ENCODE results near the gene TMUB1. TPM values are rescaled to one million over a fixed set of nuclear protein-coding genes. Genes with fewer than 3 reads are reported as not detected.

Gene TMUB1
- total and polyA plus RNA-seq, 7 experiments from 2014 or later, result 36.0 to 61.2 (median 42.2) TPM

- Mint-ChIP-seq H3K4me3 (peak overlapping the region; percentile 60 to 97 (median 88)), H3K9me3 (peaks cover 0 to 3% (median 0%) of the 10 kb centered on the region in 11 donors), H3K27me3 (peaks cover 0 to 14% (median 0%) of the 10 kb centered on the region in 5 donors), H3K4me1 (peaks cover 21 to 55% (median 41%) of the 10 kb centered on the region in 7 donors), H3K36me3 (peaks cover 0 to 10% (median 0%) of the 10 kb centered on the region in 5 donors), H3K27ac (peak overlapping the region in 8 of 9 donors; percentile 28 to 92 (median 79))
- POLR2A ChIA-PET, result interaction anchor here (1.0 to 1.6 kb wide), 4 partner anchors 19 to 63 kb away, joined by 3 to 10 read pairs (median 4); partner anchors contain the start of genes ABCB8 and SLC4A2
- CTCF ChIA-PET, result no interaction called here
- H3K4me1 ChIP-seq (ENCODE audit: control insufficient read depth in 2 of 2, insufficient read depth in 2 of 2, low read length in 2 of 2), result peaks cover 44 to 47% of the 10 kb centered on the region in 2 donors
- ATAC-seq, result no peak
- H3K27me3 ChIP-seq (ENCODE audit: control insufficient read depth in 2 of 2, insufficient read depth in 2 of 2, low read length in 2 of 2), result no peaks in the 10 kb centered on the region
- H3K4me3 ChIP-seq (ENCODE audit: low read length), result peak overlapping the region; percentile 86
- intact Hi-C loops (cut with micrococcal nuclease), result loop anchor here (2.0 to 10.0 kb wide), 12 partner anchors 259 to 1937 kb away; partner anchors contain the start of genes RHEB (in 2 of the 2), KMT2C (in 1 of the 2), NUB1 (in 1 of the 2) and ZNF398 (in 1 of the 2)
- H3K9me3 ChIP-seq (ENCODE audit: control insufficient read depth in 2 of 3, low read length in 3 of 3), result no peaks in the 10 kb centered on the region
- H3K36me3 ChIP-seq (ENCODE audit: control insufficient read depth in 2 of 3, insufficient read depth in 3 of 3, low read length in 3 of 3), result peaks cover 0 to 19% (median 0%) of the 10 kb centered on the region in 3 experiments
- DNase-seq, result no peak
- H3K27ac ChIP-seq (ENCODE audit: low read depth, low read length), result peak overlapping the region; percentile 93
Measured at GRCh38 chr7:151081170-151082101, 1.9 kb downstream of the TMUB1 start.

DNA sequence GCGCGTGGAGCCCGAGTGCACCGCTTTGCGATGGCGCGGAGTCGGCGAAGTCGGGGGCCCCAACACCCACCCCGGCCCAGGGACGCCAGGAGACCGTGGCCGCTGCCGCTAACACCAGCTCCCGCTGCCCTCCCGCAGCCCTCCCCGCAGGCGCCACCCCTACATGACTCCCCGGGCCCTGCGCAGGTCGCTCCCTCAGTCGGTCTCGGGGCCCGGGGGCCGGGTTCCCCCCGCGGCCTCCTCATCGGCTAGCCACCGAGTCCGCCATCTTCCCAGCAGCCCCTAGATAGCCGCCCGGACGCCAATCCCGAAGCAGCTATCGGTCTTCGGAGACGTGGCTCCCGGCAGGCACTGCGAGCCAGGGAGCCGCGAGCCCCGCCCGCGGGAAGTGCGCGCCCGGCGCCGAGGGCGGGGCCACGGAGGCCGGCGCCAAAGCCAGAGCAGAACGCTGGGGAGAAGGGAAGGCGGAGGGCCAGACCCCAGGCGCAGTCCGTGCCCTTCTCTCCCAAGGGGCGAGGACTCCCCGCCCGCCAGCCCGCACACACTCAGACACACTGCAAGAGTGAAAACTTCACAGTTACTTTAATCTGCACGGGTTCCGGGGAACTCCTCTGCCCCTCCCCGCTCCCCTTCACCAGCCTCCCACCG lies 2.6 kb downstream of the TMUB1 start, which contains the start of gene FASTK:
Gene FASTK (minus strand): TSS at position 288 of the 648 bp plus-strand sequence. CDS start 43 bp downstream, at position 245.
- ChIA-PET CTCF (no interaction called here), POLR2A (interaction anchor here (1.0 to 1.6 kb wide), 4 partner anchors 18 to 62 kb away, joined by 3 to 10 read pairs (median 4); partner anchors contain the start of genes ABCB8 and SLC4A2)

DNA sequence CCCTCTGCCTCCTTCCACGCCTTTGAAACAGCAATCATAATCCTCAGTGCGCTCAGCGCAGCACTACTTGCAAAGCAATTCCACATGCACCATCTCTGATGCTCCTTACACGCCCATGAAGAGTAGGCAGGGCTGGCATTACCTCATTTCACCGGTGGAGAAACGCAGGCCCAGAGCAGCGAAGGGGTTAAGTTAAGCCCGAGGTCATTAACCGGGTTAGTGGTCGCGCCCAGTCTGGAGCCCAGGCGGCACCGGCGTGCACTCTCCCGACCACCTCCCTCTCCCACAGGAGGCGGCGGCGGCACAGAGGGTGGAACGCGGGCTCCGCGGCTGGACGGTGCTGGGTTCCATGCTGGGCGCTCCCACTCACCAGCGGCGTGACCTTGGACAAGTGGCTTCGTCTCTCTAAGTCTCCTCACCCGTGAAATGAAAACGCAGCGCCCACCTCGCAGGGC lies 3.2 kb downstream of the TMUB1 start:
- H3K27me3 Mint-ChIP-seq, result peaks cover 0 to 6% (median 0%) of the 10 kb centered on the region in 5 donors

More for the DNA sequence above, 2.6 kb downstream of the TMUB1 start, which contains the start of gene FASTK:
- ATAC-seq (peak; percentile 85), DNase-seq (peak; percentile 79 to 89 (median 87))
- peaks cover 0 to 11% (median 0%) of the 10 kb centered on the region in 5 donors for H3K36me3 Mint-ChIP-seq
- H3K9me3 ChIP-seq (ENCODE audit: control insufficient read depth in 2 of 3, low read length in 3 of 3), result no peaks in the 10 kb centered on the region
- H3K4me1 Mint-ChIP-seq, result peaks cover 21 to 52% (median 39%) of the 10 kb centered on the region in 7 donors
- no peaks in the 10 kb centered on the region for H3K27me3 ChIP-seq (ENCODE audit: control insufficient read depth in 2 of 2, insufficient read depth in 2 of 2, low read length in 2 of 2)
- intact Hi-C loops (cut with micrococcal nuclease), result loop anchor here (1.0 to 10.0 kb wide), 18 partner anchors 22 to 1936 kb away; partner anchors contain the start of genes ABCB8 (in 2 of the 2), RHEB (in 2 of the 2), ABCF2 (in 1 of the 2) and KMT2C (in 1 of the 2)
- peak within 1 kb of the TSS; percentile 86 for H3K4me3 ChIP-seq (ENCODE audit: low read length)
- peaks cover 41 to 44% of the 10 kb centered on the region in 2 donors for H3K4me1 ChIP-seq (ENCODE audit: control insufficient read depth in 2 of 2, insufficient read depth in 2 of 2, low read length in 2 of 2)
- peaks cover 0 to 12% (median 0%) of the 10 kb centered on the region in 5 donors for H3K27me3 Mint-ChIP-seq
- peaks cover 0 to 3% (median 0%) of the 10 kb centered on the region in 11 donors for H3K9me3 Mint-ChIP-seq
- H3K36me3 ChIP-seq (ENCODE audit: control insufficient read depth in 2 of 3, insufficient read depth in 3 of 3, low read length in 3 of 3), result peaks cover 0 to 27% (median 0%) of the 10 kb centered on the region in 3 experiments
- peak within 1 kb of the TSS; percentile 93 for H3K27ac ChIP-seq (ENCODE audit: low read depth, low read length)
- H3K4me3 Mint-ChIP-seq, result peak within 1 kb of the TSS; percentile 87 to 97 (median 88)
- H3K27ac Mint-ChIP-seq, result peak within 1 kb of the TSS; percentile 72 to 92 (median 88)

DNA sequence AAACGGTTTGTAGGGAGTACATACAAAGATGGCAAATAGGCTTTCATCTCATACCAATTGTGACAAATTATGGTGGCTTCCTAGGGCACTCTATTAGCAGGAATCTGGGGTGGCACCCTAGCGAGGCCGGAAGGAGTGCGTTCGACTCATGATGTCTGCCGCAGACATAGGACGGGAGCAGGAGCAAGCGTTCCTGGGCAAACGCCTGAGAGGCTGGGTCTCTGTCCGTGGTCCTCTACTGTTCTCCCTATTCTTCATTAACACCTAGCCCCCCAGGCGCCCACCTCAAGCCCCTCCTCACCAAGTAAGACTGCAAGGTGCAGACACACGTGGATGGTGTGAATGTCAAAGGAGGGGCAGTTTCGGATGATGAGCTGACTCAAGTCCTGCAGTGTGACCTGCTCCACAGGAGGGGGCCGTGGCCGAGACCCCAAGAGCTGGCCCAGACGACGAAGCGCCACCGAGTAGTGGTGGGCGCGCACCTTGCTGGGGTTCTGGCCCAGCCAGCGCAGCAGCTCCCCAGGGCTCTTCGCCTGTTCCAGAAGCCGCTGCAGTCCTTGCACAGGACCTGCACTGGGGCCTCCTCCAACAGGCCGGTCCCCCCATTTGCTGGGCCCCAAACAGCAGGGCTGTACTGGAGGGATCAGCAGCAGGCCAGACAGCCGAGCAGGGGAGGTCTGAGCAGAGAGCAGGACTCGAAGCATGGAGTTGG lies 3.9 kb downstream of the TMUB1 start:
- Histone ChIP-seq H3K27me3 (ENCODE audit: control insufficient read depth in 2 of 2, insufficient read depth in 2 of 2, low read length in 2 of 2) (no peaks in the 10 kb centered on the region), H3K27ac (ENCODE audit: low read depth, low read length) (peak overlapping the region; percentile 93), H3K4me3 (ENCODE audit: low read length) (peak overlapping the region; percentile 86), H3K36me3 (ENCODE audit: control insufficient read depth in 2 of 3, insufficient read depth in 3 of 3, low read length in 3 of 3) (peaks cover 0 to 40% (median 0%) of the 10 kb centered on the region in 3 experiments), H3K9me3 (ENCODE audit: control insufficient read depth in 2 of 3, low read length in 3 of 3) (no peaks in the 10 kb centered on the region), H3K4me1 (ENCODE audit: control insufficient read depth in 2 of 2, insufficient read depth in 2 of 2, low read length in 2 of 2) (peaks cover 36 to 37% of the 10 kb centered on the region in 2 donors)
- H3K27ac Mint-ChIP-seq, result peak overlapping the region; percentile 72 to 91 (median 88)
- H3K27me3 Mint-ChIP-seq, result peaks cover 0 to under 1% (median 0%) of the 10 kb centered on the region in 5 donors
- no peak for ATAC-seq
- H3K9me3 Mint-ChIP-seq, result no peaks in the 10 kb centered on the region
- CTCF ChIA-PET, result no interaction called here
- peaks cover 13 to 40% (median 28%) of the 10 kb centered on the region in 7 donors for H3K4me1 Mint-ChIP-seq
- H3K36me3 Mint-ChIP-seq, result peaks cover 0 to 10% (median 4%) of the 10 kb centered on the region in 5 donors
- H3K4me3 Mint-ChIP-seq, result peak overlapping the region; percentile 85 to 96 (median 88)
- intact Hi-C loops (cut with micrococcal nuclease), result no loop called here
- POLR2A ChIA-PET, result no interaction called here
- DNase-seq, result no peak

More for the DNA sequence above, 3.2 kb downstream of the TMUB1 start:
- Mint-ChIP-seq H3K4me3 (peak overlapping the region; percentile 85 to 96 (median 88)), H3K9me3 (peaks cover 0 to 3% (median 0%) of the 10 kb centered on the region in 11 donors), H3K27ac (peak overlapping the region; percentile 72 to 90 (median 87)), H3K36me3 (peaks cover 0 to 11% (median 0%) of the 10 kb centered on the region in 5 donors), H3K4me1 (peaks cover 20 to 46% (median 33%) of the 10 kb centered on the region in 7 donors)
- intact Hi-C loops (cut with micrococcal nuclease), result loop anchor here (1.0 to 10.0 kb wide), 18 partner anchors 22 to 1935 kb away; partner anchors contain the start of genes ABCB8 (in 2 of the 2), RHEB (in 2 of the 2), ABCF2 (in 1 of the 2) and KMT2C (in 1 of the 2)
- no peaks in the 10 kb centered on the region for H3K27me3 ChIP-seq (ENCODE audit: control insufficient read depth in 2 of 2, insufficient read depth in 2 of 2, low read length in 2 of 2)
- H3K4me3 ChIP-seq (ENCODE audit: low read length), result peak overlapping the region; percentile 86
- CTCF ChIA-PET, result no interaction called here
- H3K9me3 ChIP-seq (ENCODE audit: control insufficient read depth in 2 of 3, low read length in 3 of 3), result no peaks in the 10 kb centered on the region
- POLR2A ChIA-PET, result interaction anchor here (1.0 to 1.6 kb wide), 4 partner anchors 18 to 61 kb away, joined by 3 to 10 read pairs (median 4); partner anchors contain the start of genes ABCB8 and SLC4A2
- ATAC-seq (peak; percentile 0), DNase-seq (peak in 1 of 9 donors; percentile 27)
- H3K36me3 ChIP-seq (ENCODE audit: control insufficient read depth in 2 of 3, insufficient read depth in 3 of 3, low read length in 3 of 3), result peaks cover 0 to 32% (median 0%) of the 10 kb centered on the region in 3 experiments
- peak overlapping the region; percentile 93 for H3K27ac ChIP-seq (ENCODE audit: low read depth, low read length)
- peaks cover 37 to 39% of the 10 kb centered on the region in 2 donors for H3K4me1 ChIP-seq (ENCODE audit: control insufficient read depth in 2 of 2, insufficient read depth in 2 of 2, low read length in 2 of 2)

GRCh38 chr7:151078233-151079040 lies 4.9 kb downstream of the TMUB1 start:
- Histone ChIP-seq H3K4me1 (ENCODE audit: control insufficient read depth in 2 of 2, insufficient read depth in 2 of 2, low read length in 2 of 2) (peaks cover 30% of the 10 kb centered on the region in 2 donors), H3K9me3 (ENCODE audit: control insufficient read depth in 2 of 3, low read length in 3 of 3) (no peaks in the 10 kb centered on the region), H3K27me3 (ENCODE audit: control insufficient read depth in 2 of 2, insufficient read depth in 2 of 2, low read length in 2 of 2) (no peaks in the 10 kb centered on the region), H3K27ac (ENCODE audit: low read depth, low read length) (peak overlapping the region; percentile 10), H3K36me3 (ENCODE audit: control insufficient read depth in 2 of 3, insufficient read depth in 3 of 3, low read length in 3 of 3) (peaks cover 0 to 49% (median 0%) of the 10 kb centered on the region in 3 experiments), H3K4me3 (ENCODE audit: low read length) (no peak overlapping the region)
- ATAC-seq (no peak), DNase-seq (no peak)
- H3K36me3 Mint-ChIP-seq, result peaks cover 0 to 11% (median 4%) of the 10 kb centered on the region in 5 donors
- peak overlapping the region; percentile 57 to 91 (median 67) for H3K27ac Mint-ChIP-seq
- H3K4me3 Mint-ChIP-seq, result peak overlapping the region; percentile 32 to 96 (median 86)
- H3K9me3 Mint-ChIP-seq, result no peaks in the 10 kb centered on the region
- no peaks in the 10 kb centered on the region for H3K27me3 Mint-ChIP-seq
- CTCF ChIA-PET, result interaction anchor here (1.1 kb wide), 1 partner anchor 32 kb away, joined by 4 read pairs; no protein-coding TSS in a partner anchor
- intact Hi-C loops (cut with micrococcal nuclease), result no loop called here
- peaks cover 13 to 35% (median 24%) of the 10 kb centered on the region in 7 donors for H3K4me1 Mint-ChIP-seq
- POLR2A ChIA-PET, result interaction anchor here (1.0 kb wide), 1 partner anchor 57 kb away, joined by 3 read pairs; no protein-coding TSS in a partner anchor
